ENCODE results near the gene UCP3. TPM values are rescaled to one million over a fixed set of nuclear protein-coding genes. Genes with fewer than 3 reads are reported as not detected.
"Not testable (repeated sequence)": the region's sequence is repeated elsewhere in the genome, so short reads cannot be mapped to it uniquely, and the experiment has no call there.

Gene UCP3
- total RNA-seq, 2 donors from 2014 or later = 0.55 to 6.8 TPM

GRCh38 chr11:73995247-73995646 is 13.6 kb downstream of the UCP3 start:
- Histone ChIP-seq H3K27me3 (replicated peaks; ENCODE audit: insufficient read depth) (no peaks in the 10 kb centered on the region), H3K4me1 (replicated peaks) (no peaks in the 10 kb centered on the region), H3K36me3 (no peaks in the 10 kb centered on the region), H3K27ac (no peak overlapping the region), H3K9me3 (no peaks in the 10 kb centered on the region), H3K4me3 (no peak overlapping the region)
- 66% methylated on average over 2 of the region's 2 CpGs for WGBS
- TF ChIP-seq POLR2A (IDR thresholded peaks at IDR 0.05) (no peak), POLR2AphosphoS5 (IDR thresholded peaks at IDR 0.05) (no peak), CTCF (IDR thresholded peaks at IDR 0.05) (no peak)
- intact Hi-C loops (cut with DNase I) = no loop called here
- no peak for DNase-seq (ENCODE audit: low spot score)

- WGBS = 87% methylated on average over 6 of the region's 6 CpGs
- Histone ChIP-seq H3K4me3 (no peak overlapping the region), H3K4me1 (replicated peaks) (no peaks in the 10 kb centered on the region), H3K9me3 (no peaks in the 10 kb centered on the region), H3K36me3 (no peaks in the 10 kb centered on the region), H3K27ac (no peak overlapping the region), H3K27me3 (replicated peaks; ENCODE audit: insufficient read depth) (no peaks in the 10 kb centered on the region)
- intact Hi-C loops (cut with DNase I) = no loop called here
- TF ChIP-seq POLR2A (IDR thresholded peaks at IDR 0.05) (no peak), CTCF (IDR thresholded peaks at IDR 0.05) (no peak), POLR2AphosphoS5 (IDR thresholded peaks at IDR 0.05) (no peak)
- no peak for DNase-seq (ENCODE audit: low spot score)
Observed at GRCh38 chr11:73991471-73992006, 17.3 kb downstream of the UCP3 start.

GRCh38 chr11:73990730-73991129 is 18.2 kb downstream of the UCP3 start:
- no peak for DNase-seq (ENCODE audit: low spot score)
- TF ChIP-seq POLR2AphosphoS5 (IDR thresholded peaks at IDR 0.05) (no peak), CTCF (IDR thresholded peaks at IDR 0.05) (no peak), POLR2A (IDR thresholded peaks at IDR 0.05) (no peak)
- H3K36me3 ChIP-seq = no peaks in the 10 kb centered on the region
- intact Hi-C loops (cut with DNase I) = no loop called here
- H3K27ac ChIP-seq = no peak overlapping the region
- no peaks in the 10 kb centered on the region for H3K9me3 ChIP-seq
- H3K4me1 ChIP-seq (replicated peaks) = no peaks in the 10 kb centered on the region
- H3K4me3 ChIP-seq = no peak overlapping the region
- H3K27me3 ChIP-seq (replicated peaks; ENCODE audit: insufficient read depth) = no peaks in the 10 kb centered on the region
- WGBS = 84% methylated on average over 2 of the region's 2 CpGs

- H3K9me3 ChIP-seq = no peaks in the 10 kb centered on the region
- no peaks in the 10 kb centered on the region for H3K36me3 ChIP-seq
- DNase-seq (ENCODE audit: low spot score) = no peak
- H3K27ac ChIP-seq = no peak overlapping the region
- no peak for TF ChIP-seq POLR2A (IDR thresholded peaks at IDR 0.05)
- TF ChIP-seq POLR2AphosphoS5 (IDR thresholded peaks at IDR 0.05) = no peak
- TF ChIP-seq CTCF (IDR thresholded peaks at IDR 0.05) = peak in 1 of 4 experiments; percentile 3
- no peaks in the 10 kb centered on the region for H3K27me3 ChIP-seq (replicated peaks; ENCODE audit: insufficient read depth)
- 92% methylated on average over 6 of the region's 6 CpGs for WGBS
- no peak overlapping the region for H3K4me3 ChIP-seq
- intact Hi-C loops (cut with DNase I) = no loop called here
- H3K4me1 ChIP-seq (replicated peaks) = no peaks in the 10 kb centered on the region
Observed at GRCh38 chr11:73989156-73989555, 19.7 kb downstream of the UCP3 start.

- Histone ChIP-seq H3K27me3 (replicated peaks; ENCODE audit: insufficient read depth) (no peaks in the 10 kb centered on the region), H3K36me3 (no peaks in the 10 kb centered on the region), H3K9me3 (no peaks in the 10 kb centered on the region), H3K27ac (no peak overlapping the region), H3K4me1 (replicated peaks) (no peaks in the 10 kb centered on the region), H3K4me3 (no peak overlapping the region)
- intact Hi-C loops (cut with DNase I) = no loop called here
- 88% methylated on average over 7 of the region's 7 CpGs for WGBS
- no peak for DNase-seq (ENCODE audit: low spot score)
- TF ChIP-seq POLR2AphosphoS5 (IDR thresholded peaks at IDR 0.05) = no peak
- no peak for TF ChIP-seq POLR2A (IDR thresholded peaks at IDR 0.05)
Observed at GRCh38 chr11:73988227-73988626, 20.7 kb downstream of the UCP3 start.

- H3K4me3 ChIP-seq; H3K4me1 ChIP-seq (replicated peaks); H3K9me3 ChIP-seq; DNase-seq (ENCODE audit: low spot score); H3K27ac ChIP-seq; intact Hi-C loops (cut with DNase I); H3K36me3 ChIP-seq; H3K27me3 ChIP-seq (replicated peaks; ENCODE audit: insufficient read depth): not testable (repeated sequence)
- WGBS = 89% methylated on average over 4 of the region's 4 CpGs
Observed at GRCh38 chr11:73985661-73986060, 23.2 kb downstream of the UCP3 start.

Data from prostate gland (tissue), 2 donors.